ENCODE measurements around the gene PKD2L1.

PKD2L1 gene

DNA sequence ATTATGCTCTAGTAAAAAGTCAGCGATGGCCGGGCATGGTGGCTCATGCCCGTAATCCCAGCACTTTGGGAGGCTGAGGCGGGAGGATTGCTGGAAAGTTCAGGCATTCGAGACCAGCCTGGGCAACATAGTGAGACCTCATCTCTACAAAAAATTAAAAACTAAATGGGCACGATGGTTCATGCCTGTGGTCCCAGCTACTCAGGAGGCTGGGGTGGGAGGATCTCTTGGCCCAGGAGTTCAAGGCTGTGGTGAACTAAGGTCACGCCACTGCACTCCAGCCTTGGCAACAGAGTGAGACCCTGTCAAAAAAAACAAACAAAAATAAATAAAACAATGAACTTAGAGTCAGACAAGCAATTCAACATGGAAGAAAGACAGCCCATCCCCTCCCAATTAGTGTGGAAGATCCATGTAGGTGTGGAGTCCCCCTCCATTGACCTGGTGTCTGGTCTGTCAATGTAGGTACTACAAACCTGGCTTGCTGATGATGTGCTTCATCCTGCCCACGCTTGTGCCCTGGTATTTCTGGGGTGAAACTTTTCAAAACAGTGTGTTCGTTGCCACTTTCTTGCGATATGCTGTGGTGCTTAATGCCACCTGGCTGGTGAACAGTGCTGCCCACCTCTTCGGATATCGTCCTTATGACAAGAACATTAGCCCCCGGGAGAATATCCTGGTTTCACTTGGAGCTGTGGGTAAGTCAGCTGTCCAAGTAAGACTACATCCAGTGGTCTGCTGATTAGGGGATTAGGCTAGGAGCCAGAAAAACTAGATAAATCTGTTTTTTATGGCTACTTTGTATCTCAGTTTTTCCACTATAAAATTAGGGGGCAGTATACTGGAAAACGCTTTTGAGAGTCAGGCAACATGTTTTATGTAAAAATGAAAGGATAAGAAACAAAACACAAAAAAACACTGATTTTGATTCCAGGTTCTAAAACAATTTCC is 26.3 kb upstream of the PKD2L1 start:
- no peak for DNase-seq (ENCODE audit: low read depth in 3 of 3)

DNA sequence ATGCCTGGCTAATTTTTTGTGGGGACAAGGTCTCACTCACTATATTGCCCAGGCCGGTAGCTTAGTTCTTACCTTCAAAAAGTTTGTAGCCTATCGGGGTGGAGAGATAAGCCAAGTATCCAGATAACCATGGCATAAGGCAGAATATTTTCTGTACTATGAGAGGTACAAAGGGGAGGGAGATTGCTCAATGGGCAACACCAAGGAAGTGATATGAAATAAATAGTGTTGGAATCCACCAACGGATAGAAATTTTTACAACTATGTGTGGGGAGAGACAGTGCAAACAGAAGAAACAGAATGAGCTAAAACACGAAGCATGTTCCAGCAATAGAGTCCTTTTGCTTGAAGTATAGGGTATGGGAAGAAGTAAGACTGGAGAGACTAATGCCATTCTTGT is 25.1 kb upstream of the PKD2L1 start:
- no peak for DNase-seq (ENCODE audit: low read depth in 3 of 3)

GRCh38 chr10:100353770-100354485 is 23.9 kb upstream of the PKD2L1 start:
- no peak for DNase-seq (ENCODE audit: low read depth in 3 of 3)

- no peak for DNase-seq (ENCODE audit: low read depth in 3 of 3)
These were observed 21.0 kb upstream of the PKD2L1 start for GRCh38 chr10:100350914-100351485.

- DNase-seq (ENCODE audit: low read depth in 3 of 3): no peak
These were observed 19.6 kb upstream of the PKD2L1 start for GRCh38 chr10:100349672-100350071.

DNA sequence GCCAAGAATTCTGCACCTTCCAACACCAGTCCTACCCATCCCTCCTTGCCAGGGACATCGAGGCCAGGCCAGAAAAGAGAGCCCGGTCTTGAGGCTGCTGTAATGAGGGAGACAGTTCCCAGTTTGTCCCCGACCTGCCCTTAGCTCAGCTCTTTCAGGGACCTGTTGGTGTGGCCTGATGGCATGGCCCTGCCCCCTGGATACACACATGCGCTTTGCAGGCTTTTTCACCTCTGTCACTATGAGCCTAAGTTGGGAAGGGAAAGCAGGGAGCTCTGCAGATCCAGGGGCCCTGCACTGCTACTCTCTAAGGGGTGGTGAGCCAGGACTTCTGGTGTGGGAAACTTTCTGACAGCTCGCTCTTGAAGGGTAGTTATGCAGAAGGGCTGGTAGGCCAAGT is 19.1 kb upstream of the PKD2L1 start:
- no peak for DNase-seq (ENCODE audit: low read depth in 3 of 3)

GRCh38 chr10:100348389-100348927 is 18.4 kb upstream of the PKD2L1 start:
- DNase-seq (ENCODE audit: low read depth in 3 of 3): no peak

- DNase-seq (ENCODE audit: low read depth in 3 of 3): no peak
These were observed 17.7 kb upstream of the PKD2L1 start for GRCh38 chr10:100347568-100348195.

DNA sequence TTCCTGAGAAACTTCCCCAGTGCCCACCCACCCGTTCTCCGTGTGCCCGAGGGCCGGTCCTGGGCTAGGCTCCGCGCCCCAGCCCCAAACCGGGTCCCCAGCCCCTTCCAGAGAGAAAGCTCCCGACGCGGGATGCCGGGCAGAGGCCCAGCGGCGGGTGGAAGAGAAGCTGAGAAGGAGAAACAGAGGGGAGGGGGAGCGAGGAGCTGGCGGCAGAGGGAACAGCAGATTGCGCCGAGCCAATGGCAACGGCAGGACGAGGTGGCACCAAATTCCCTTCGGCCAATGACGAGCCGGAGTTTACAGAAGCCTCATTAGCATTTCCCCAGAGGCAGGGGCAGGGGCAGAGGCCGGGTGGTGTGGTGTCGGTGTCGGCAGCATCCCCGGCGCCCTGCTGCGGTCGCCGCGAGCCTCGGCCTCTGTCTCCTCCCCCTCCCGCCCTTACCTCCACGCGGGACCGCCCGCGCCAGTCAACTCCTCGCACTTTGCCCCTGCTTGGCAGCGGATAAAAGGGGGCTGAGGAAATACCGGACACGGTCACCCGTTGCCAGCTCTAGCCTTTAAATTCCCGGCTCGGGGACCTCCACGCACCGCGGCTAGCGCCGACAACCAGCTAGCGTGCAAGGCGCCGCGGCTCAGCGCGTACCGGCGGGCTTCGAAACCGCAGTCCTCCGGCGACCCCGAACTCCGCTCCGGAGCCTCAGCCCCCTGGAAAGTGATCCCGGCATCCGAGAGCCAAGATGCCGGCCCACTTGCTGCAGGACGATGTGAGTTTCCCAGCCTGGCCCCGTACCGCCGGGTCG is 16.9 kb upstream of the PKD2L1 start, which contains the start of gene SCD:
TSS of gene SCD (plus strand) at position 469 of the 803 bp plus-strand sequence. CDS start at position 741, 272 bp downstream.
- DNase-seq (ENCODE audit: low read depth in 3 of 3): peak; percentile 44 to 51 (median 50)

DNA sequence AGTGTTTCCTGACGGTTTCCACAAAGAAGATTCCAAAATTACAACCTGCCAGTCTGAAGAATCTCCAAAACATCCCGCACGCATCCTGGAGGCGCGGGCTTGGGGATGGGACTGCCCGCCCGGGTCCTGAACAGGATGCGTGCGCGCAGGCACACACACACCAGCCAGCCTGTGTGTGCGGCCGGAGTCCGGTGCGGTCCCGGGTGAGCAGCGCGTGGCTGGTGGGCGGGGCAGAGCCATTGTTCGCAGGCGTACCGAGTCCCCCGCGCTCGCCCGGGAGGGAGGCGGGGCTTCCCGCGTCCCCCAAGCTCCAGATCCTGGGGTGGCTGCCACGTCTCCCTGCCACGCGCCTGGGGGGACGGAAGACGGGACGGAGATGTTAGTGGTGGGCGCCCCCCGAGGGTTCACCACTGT is 16.3 kb upstream of the PKD2L1 start:
- peak; percentile 21 to 41 (median 34) for DNase-seq (ENCODE audit: low read depth in 3 of 3)

GRCh38 chr10:100345570-100346330 is 15.7 kb upstream of the PKD2L1 start:
- no peak for DNase-seq (ENCODE audit: low read depth in 3 of 3)

DNA sequence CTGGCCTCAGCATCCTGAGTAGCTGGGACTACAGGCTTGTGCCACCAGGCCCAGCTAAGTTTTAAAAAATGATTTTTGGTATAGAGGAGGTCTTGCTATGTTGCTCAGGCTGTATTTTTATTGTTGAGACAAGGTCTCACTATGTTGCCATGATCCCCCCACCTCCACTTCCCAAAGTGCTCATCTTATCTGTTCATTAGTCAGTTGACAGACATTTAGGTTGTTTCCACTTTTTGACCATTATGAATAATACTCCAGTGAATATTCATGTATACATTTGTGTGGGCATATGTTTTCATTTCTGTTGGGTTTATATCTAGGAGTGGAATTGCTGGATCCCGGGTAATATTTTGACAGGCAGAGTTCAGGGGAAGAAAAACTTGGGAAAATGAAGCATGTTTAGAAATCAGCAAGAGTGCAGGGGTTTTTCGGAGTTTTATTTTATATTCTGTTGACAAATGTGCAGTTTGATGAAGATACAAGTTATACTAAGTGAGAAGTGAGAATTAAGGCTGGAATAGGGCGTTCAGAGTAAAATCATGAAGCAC is 14.3 kb upstream of the PKD2L1 start:
- DNase-seq (ENCODE audit: low read depth in 3 of 3): no peak

DNA sequence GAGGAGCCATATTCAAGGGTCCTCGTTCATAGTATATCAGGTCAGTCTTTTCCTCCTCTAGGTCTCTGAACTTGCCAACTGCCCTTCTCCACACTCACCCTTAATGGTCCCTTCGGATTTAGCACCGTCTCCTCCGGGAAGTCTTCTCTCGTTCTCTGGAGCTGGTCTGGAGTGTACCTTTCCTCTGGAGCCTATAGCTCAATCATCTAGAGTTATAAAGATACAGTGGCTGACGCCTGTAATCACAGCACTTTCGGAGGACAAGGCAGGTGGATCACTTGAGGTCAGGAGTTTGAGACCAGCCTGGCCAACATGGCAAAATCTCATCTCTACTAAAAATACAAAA is 12.6 kb upstream of the PKD2L1 start:
- DNase-seq (ENCODE audit: low read depth in 3 of 3): no peak

GRCh38 chr10:100341953-100342626 is 12.1 kb upstream of the PKD2L1 start:
- DNase-seq (ENCODE audit: low read depth in 3 of 3): peak in 2 of 3 experiments; percentile 13 to 26

DNA sequence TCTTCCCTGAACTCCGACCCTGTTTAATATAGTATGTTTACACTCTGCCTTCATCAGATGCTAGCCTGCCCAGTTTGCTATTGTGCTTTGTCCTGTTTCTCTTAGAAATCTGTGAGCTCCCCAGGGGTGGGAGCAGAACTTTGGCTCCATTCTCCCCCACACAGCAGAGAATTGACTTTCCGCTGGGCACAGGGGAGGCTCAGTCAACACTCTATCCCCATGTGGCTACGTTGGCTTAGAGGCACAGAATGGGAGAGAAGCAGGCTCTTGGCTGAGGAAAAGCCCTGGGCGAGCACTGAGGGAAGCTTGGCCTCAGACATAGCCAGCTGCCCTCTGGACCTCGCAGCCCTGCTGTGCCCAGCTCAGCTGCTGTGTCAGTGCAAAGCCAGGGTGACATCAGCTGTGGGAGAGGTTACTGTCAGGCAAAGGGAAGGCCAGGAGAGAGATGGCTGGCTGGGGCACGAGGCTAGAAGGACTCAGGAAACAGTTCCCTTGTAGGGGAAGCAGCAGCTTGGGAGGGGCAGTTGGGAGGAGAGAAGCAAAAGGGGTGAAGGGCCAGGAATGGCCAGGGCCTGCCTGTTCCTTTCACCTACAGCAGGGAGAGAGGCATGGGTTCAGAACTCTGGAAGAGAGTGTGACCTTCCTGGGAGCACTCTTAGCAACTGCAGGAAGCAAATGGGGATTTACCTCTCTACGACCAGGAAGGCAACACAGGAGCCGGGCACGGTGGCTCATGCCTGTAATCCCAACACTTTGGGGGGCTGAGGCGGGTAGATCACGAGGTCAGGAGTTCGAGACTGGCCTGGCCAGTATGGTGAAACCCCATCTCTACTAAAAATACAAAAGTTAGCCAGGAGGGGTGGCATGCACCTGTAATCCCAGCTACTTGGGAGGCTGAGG is 11.2 kb upstream of the PKD2L1 start:
- DNase-seq (ENCODE audit: low read depth in 3 of 3): no peak

DNA sequence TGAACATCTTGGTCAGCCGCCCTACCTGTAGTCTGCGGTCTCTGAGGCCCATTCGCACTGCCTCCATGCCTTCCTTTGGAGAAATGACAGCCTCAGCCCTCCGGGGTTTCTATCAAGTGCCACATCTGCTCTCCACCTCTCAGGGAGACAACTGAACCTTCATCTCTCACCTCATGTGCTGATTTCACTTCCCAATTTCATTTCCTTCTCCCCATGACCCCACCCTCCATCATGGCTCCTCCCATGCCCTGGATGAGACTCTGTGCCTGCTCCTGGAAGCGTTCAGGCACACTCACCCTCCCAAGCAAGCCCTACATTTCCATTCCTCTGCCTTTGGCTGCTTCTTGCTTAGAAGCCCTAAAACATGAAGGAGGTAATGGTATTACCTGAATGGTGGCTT is 9.2 kb upstream of the PKD2L1 start:
- DNase-seq (ENCODE audit: low read depth in 3 of 3): no peak

- DNase-seq (ENCODE audit: low read depth in 3 of 3): peak; percentile 62 to 70 (median 68)
These were observed 8.5 kb upstream of the PKD2L1 start for GRCh38 chr10:100338434-100339036.

GRCh38 chr10:100334762-100335161 is 4.7 kb upstream of the PKD2L1 start:
- DNase-seq (ENCODE audit: low read depth in 3 of 3): no peak
